ENCODE results near the gene COPS7B. TPM values are rescaled to one million over a fixed set of nuclear protein-coding genes. Genes with fewer than 3 reads are reported as not detected.

Gene COPS7B
- total and polyA plus RNA-seq, 3 donors from 2014 or later = 68.8 to 84.8 (median 71.2) TPM

GRCh38 chr2:231751042-231751815 lies 35.0 kb upstream of the COPS7B start:
- H3K4me1 ChIP-seq = no peaks in the 10 kb centered on the region
- H3K27me3 ChIP-seq = no peaks in the 10 kb centered on the region
- WGBS, 2 donors = 82 to 93% methylated on average over 4 of the region's 4 CpGs
- intact Hi-C loops (cut with DNase I; ENCODE audit: low total_unique reads) = no loop called here
- no peak for DNase-seq
- no peaks in the 10 kb centered on the region for H3K36me3 ChIP-seq (ENCODE audit: low read depth, missing control alignments)
- TF ChIP-seq CTCF (IDR thresholded peaks at IDR 0.05) = no peak
- no peak for TF ChIP-seq POLR2A (IDR thresholded peaks at IDR 0.05)
- no peak overlapping the region for H3K4me3 ChIP-seq
- no peak overlapping the region for H3K27ac ChIP-seq
- H3K9me3 ChIP-seq = no peaks in the 10 kb centered on the region

DNA sequence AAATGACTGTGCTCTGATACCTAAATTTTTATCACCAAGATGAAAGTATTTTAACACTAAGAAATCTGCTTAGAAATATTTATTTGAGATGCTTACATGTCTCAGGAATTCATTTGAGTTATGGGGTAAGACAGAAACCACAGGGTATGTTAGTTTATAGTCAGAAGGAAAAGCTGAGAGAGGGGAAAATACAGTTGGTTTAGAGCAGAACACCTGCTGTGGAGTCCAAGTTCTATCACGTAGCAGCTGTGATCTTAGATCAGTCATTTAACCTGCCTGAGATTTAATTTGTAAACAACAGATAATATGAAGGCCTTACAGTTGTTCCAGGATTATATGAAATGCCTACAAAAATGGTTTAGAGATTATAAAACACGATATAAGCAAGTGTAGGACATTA lies 34.2 kb upstream of the COPS7B start:
- intact Hi-C loops (cut with DNase I; ENCODE audit: low total_unique reads) = no loop called here
- Histone ChIP-seq H3K27me3 (no peaks in the 10 kb centered on the region), H3K4me3 (no peak overlapping the region), H3K4me1 (no peaks in the 10 kb centered on the region), H3K9me3 (no peaks in the 10 kb centered on the region), H3K36me3 (ENCODE audit: low read depth, missing control alignments) (no peaks in the 10 kb centered on the region), H3K27ac (no peak overlapping the region)
- TF ChIP-seq CTCF (IDR thresholded peaks at IDR 0.05) (no peak), POLR2A (IDR thresholded peaks at IDR 0.05) (no peak)
- no peak for DNase-seq
- 67 to 80% methylated on average over 2 of the region's 2 CpGs for WGBS, 2 donors

GRCh38 chr2:231761735-231762134 lies 24.5 kb upstream of the COPS7B start:
- DNase-seq = no peak
- H3K4me1 ChIP-seq = no peaks in the 10 kb centered on the region
- intact Hi-C loops (cut with DNase I; ENCODE audit: low total_unique reads) = no loop called here
- H3K4me3 ChIP-seq = no peak overlapping the region
- no peaks in the 10 kb centered on the region for H3K9me3 ChIP-seq
- 83 to 94% methylated on average over 2 of the region's 2 CpGs for WGBS, 2 donors
- no peak for TF ChIP-seq CTCF (IDR thresholded peaks at IDR 0.05)
- TF ChIP-seq POLR2A (IDR thresholded peaks at IDR 0.05) = no peak
- H3K36me3 ChIP-seq (ENCODE audit: low read depth, missing control alignments) = no peaks in the 10 kb centered on the region
- no peak overlapping the region for H3K27ac ChIP-seq
- no peaks in the 10 kb centered on the region for H3K27me3 ChIP-seq

GRCh38 chr2:231764124-231764523 lies 22.1 kb upstream of the COPS7B start:
- no peak for DNase-seq
- TF ChIP-seq CTCF (IDR thresholded peaks at IDR 0.05) = no peak
- TF ChIP-seq POLR2A (IDR thresholded peaks at IDR 0.05) = no peak
- Histone ChIP-seq H3K36me3 (ENCODE audit: low read depth, missing control alignments) (no peaks in the 10 kb centered on the region), H3K9me3 (no peaks in the 10 kb centered on the region), H3K27ac (no peak overlapping the region), H3K4me3 (no peak overlapping the region), H3K27me3 (no peaks in the 10 kb centered on the region), H3K4me1 (no peaks in the 10 kb centered on the region)
- intact Hi-C loops (cut with DNase I; ENCODE audit: low total_unique reads) = no loop called here

- WGBS, 2 donors = 81 to 86% methylated on average over 4 of the region's 4 CpGs
- no peaks in the 10 kb centered on the region for H3K36me3 ChIP-seq (ENCODE audit: low read depth, missing control alignments)
- no peaks in the 10 kb centered on the region for H3K4me1 ChIP-seq
- TF ChIP-seq POLR2A (IDR thresholded peaks at IDR 0.05) (no peak), CTCF (IDR thresholded peaks at IDR 0.05) (no peak)
- no peak for DNase-seq
- intact Hi-C loops (cut with DNase I; ENCODE audit: low total_unique reads) = no loop called here
- no peak overlapping the region for H3K27ac ChIP-seq
- no peaks in the 10 kb centered on the region for H3K27me3 ChIP-seq
- H3K9me3 ChIP-seq = no peaks in the 10 kb centered on the region
- no peak overlapping the region for H3K4me3 ChIP-seq
These were observed 21.5 kb upstream of the COPS7B start for GRCh38 chr2:231764760-231765159.
